ENCODE data around the gene ACBD4. TPM values are rescaled to one million over a fixed set of nuclear protein-coding genes. Genes with fewer than 3 reads are reported as not detected.

The ACBD4 gene
- total and polyA plus RNA-seq, 2 experiments from 2014 or later, result 2.1 to 4.3 TPM

GRCh38 chr17:45108051-45108450 lies 27.4 kb upstream of the ACBD4 start:
- Histone ChIP-seq H3K36me3 (ENCODE audit: low read depth) (peaks cover 16% of the 10 kb centered on the region), H3K79me2 (ENCODE audit: insufficient read depth) (no peaks in the 10 kb centered on the region), H3K4me3 (no peak overlapping the region), H4K20me1 (ENCODE audit: insufficient read depth) (no peaks in the 10 kb centered on the region), H3F3A (ENCODE audit: insufficient read depth) (peaks cover 18% of the 10 kb centered on the region), H2AFZ (no peak overlapping the region), H3K4me2 (ENCODE audit: unreplicated experiment) (no peak overlapping the region), H3K4me1 (ENCODE audit: insufficient read depth) (no peaks in the 10 kb centered on the region), H3K9me2 (ENCODE audit: insufficient read depth) (no peaks in the 10 kb centered on the region), H3K27me3 (replicated peaks; ENCODE audit: insufficient read depth) (no peaks in the 10 kb centered on the region), H3K9ac (no peak overlapping the region), H3K27ac (no peak overlapping the region), H3K9me3 (ENCODE audit: low read depth) (no peaks in the 10 kb centered on the region)
- no peak for DNase-seq
- 49 to 62% methylated on average over 9 of the region's 9 CpGs for WGBS, 2 experiments (ENCODE audit: low coverage in 1 of 2, low lambda C conversion rate in 2 of 2, missing lambda C conversion rate in 2 of 2)
- TF ChIP-seq EZH2 (IDR thresholded peaks at IDR 0.05; ENCODE audit: insufficient read depth, poor library complexity, severe bottlenecking) (no peak), EZH2phosphoT487 (IDR thresholded peaks at IDR 0.05; ENCODE audit: insufficient read depth, low read depth) (no peak)
- in situ Hi-C loops (cut with MboI), result no loop called here

DNA sequence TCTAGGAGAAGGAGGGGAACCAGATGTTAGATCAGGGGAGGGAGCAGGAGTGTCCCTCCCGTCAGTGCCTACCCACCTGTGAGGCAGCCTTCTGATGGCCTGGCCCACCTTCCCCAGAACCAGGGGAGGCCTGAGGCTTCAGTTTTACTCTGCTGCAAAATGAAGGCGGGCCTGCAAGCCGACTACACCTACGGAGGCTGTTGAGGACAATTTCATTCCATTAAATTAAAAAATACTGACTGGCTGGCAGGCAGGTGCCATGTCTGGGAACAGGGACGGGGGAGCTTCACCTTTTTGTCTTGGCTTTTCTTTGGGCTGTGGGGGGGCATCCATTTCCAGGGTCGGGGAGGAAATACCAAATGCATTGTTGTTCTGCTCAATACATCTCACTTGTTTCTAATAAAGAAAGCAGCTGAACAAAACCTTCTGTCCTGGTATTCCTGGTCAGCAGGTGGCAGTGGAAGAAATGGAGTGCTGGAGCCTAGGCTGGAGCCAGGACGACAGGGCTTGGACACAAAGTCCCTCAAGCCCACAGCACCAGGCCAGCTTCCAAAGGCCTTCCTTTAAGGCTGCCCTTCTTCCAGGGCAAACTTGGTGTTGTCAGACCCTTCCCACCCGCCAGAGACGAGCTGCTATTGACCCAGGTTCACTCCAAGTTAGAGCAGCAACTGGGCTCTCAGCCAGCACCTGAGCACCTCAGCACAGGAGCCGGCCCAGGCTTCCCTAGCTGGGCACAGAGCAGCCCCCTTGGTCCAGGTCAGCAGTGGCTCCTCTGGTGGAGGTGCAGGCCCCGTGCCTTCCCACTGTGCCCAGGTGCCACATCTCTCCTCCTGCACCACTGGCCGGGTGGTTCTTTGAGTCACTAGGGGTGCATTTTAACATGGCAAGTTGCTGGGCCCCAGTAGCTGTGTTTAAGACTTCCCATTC lies 26.6 kb upstream of the ACBD4 start:
- Histone ChIP-seq H3K27me3 (replicated peaks; ENCODE audit: insufficient read depth) (no peaks in the 10 kb centered on the region), H3K27ac (no peak overlapping the region), H4K20me1 (ENCODE audit: insufficient read depth) (no peaks in the 10 kb centered on the region), H3K9ac (no peak overlapping the region), H2AFZ (no peak overlapping the region), H3K36me3 (ENCODE audit: low read depth) (peaks cover 8% of the 10 kb centered on the region; the same call in 1 of the 2 replicates), H3K9me2 (ENCODE audit: insufficient read depth) (no peaks in the 10 kb centered on the region), H3K4me3 (no peak overlapping the region), H3K9me3 (ENCODE audit: low read depth) (no peaks in the 10 kb centered on the region), H3K4me1 (ENCODE audit: insufficient read depth) (no peaks in the 10 kb centered on the region), H3K4me2 (ENCODE audit: unreplicated experiment) (no peak overlapping the region), H3K79me2 (ENCODE audit: insufficient read depth) (no peaks in the 10 kb centered on the region), H3F3A (ENCODE audit: insufficient read depth) (peaks cover 18% of the 10 kb centered on the region)
- in situ Hi-C loops (cut with MboI), result no loop called here
- no peak for DNase-seq
- 73 to 75% methylated on average over 12 of the region's 12 CpGs for WGBS, 2 experiments (ENCODE audit: low coverage in 1 of 2, low lambda C conversion rate in 2 of 2, missing lambda C conversion rate in 2 of 2)
- TF ChIP-seq EZH2 (IDR thresholded peaks at IDR 0.05; ENCODE audit: insufficient read depth, poor library complexity, severe bottlenecking) (no peak), EZH2phosphoT487 (IDR thresholded peaks at IDR 0.05; ENCODE audit: insufficient read depth, low read depth) (no peak)

- in situ Hi-C loops (cut with MboI), result no loop called here
- Histone ChIP-seq H3K4me2 (ENCODE audit: unreplicated experiment) (no peak overlapping the region), H3K4me1 (ENCODE audit: insufficient read depth) (no peaks in the 10 kb centered on the region), H3K9me3 (ENCODE audit: low read depth) (no peaks in the 10 kb centered on the region), H3K79me2 (ENCODE audit: insufficient read depth) (no peaks in the 10 kb centered on the region), H3K9me2 (ENCODE audit: insufficient read depth) (no peaks in the 10 kb centered on the region), H3K9ac (no peak overlapping the region), H4K20me1 (ENCODE audit: insufficient read depth) (no peaks in the 10 kb centered on the region), H3K36me3 (ENCODE audit: low read depth) (no peaks in the 10 kb centered on the region; the same call in 1 of the 2 replicates), H3K27ac (no peak overlapping the region), H3F3A (ENCODE audit: insufficient read depth) (peaks cover 18% of the 10 kb centered on the region), H3K27me3 (replicated peaks; ENCODE audit: insufficient read depth) (no peaks in the 10 kb centered on the region), H2AFZ (no peak overlapping the region), H3K4me3 (no peak overlapping the region)
- DNase-seq, result peak; percentile 43
- TF ChIP-seq EZH2 (IDR thresholded peaks at IDR 0.05; ENCODE audit: insufficient read depth, poor library complexity, severe bottlenecking), result no peak
- TF ChIP-seq EZH2phosphoT487 (IDR thresholded peaks at IDR 0.05; ENCODE audit: insufficient read depth, low read depth), result no peak
- 45 to 47% methylated on average over 14 to 16 of the region's 16 CpGs for WGBS, 2 experiments (ENCODE audit: low coverage in 1 of 2, low lambda C conversion rate in 2 of 2, missing lambda C conversion rate in 2 of 2)
These were observed 24.5 kb upstream of the ACBD4 start for GRCh38 chr17:45110676-45111611.

DNA sequence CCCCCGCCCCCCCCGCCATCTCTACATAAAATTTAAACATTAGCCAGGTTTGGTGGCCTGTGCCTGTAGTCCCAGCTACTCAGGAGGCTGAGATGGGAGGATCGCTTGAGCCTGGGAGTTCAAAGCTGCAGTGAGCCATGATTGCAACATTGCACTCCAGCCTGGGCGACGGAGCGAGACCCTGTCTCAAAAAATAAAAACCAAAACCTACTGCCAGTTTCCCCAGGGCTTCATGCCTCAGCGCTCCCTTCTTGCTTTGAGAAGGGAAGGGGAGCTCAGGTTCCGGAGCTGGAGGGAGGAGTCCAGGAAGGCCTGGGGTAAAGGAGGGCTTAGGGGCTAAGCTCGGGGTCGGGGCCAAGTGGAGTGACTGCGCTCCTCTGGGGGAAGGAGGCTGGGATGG lies 23.6 kb upstream of the ACBD4 start:
- no peaks in the 10 kb centered on the region for H3K36me3 ChIP-seq (ENCODE audit: low read depth)
- H3K4me1 ChIP-seq (ENCODE audit: insufficient read depth), result no peaks in the 10 kb centered on the region
- DNase-seq, result no peak
- WGBS, 2 experiments (ENCODE audit: low coverage in 1 of 2, low lambda C conversion rate in 2 of 2, missing lambda C conversion rate in 2 of 2), result 85 to 88% methylated on average over 11 of the region's 11 CpGs
- in situ Hi-C loops (cut with MboI), result no loop called here
- no peaks in the 10 kb centered on the region for H3K79me2 ChIP-seq (ENCODE audit: insufficient read depth)
- H3F3A ChIP-seq (ENCODE audit: insufficient read depth), result peaks cover 18% of the 10 kb centered on the region
- H3K4me2 ChIP-seq (ENCODE audit: unreplicated experiment), result no peak overlapping the region
- no peak overlapping the region for H3K27ac ChIP-seq
- no peak overlapping the region for H3K4me3 ChIP-seq
- no peaks in the 10 kb centered on the region for H3K27me3 ChIP-seq (replicated peaks; ENCODE audit: insufficient read depth)
- no peak for TF ChIP-seq EZH2phosphoT487 (IDR thresholded peaks at IDR 0.05; ENCODE audit: insufficient read depth, low read depth)
- TF ChIP-seq EZH2 (IDR thresholded peaks at IDR 0.05; ENCODE audit: insufficient read depth, poor library complexity, severe bottlenecking), result no peak
- H4K20me1 ChIP-seq (ENCODE audit: insufficient read depth), result no peaks in the 10 kb centered on the region
- no peaks in the 10 kb centered on the region for H3K9me3 ChIP-seq (ENCODE audit: low read depth)
- H3K9me2 ChIP-seq (ENCODE audit: insufficient read depth), result no peaks in the 10 kb centered on the region
- no peak overlapping the region for H3K9ac ChIP-seq
- no peak overlapping the region for H2AFZ ChIP-seq

Measured in GM23248 (cell line).